Activated CD8-positive, alpha-beta memory T cell treated with anti-CD3 and anti-CD28 coated beads for 36 hours (primary cell): ENCODE measurements around the gene GJC3. TPM values are rescaled to one million over a fixed set of nuclear protein-coding genes. Genes with fewer than 3 reads are reported as not detected.
"Not testable (repeated sequence)": the region's sequence is repeated elsewhere in the genome, so short reads cannot be mapped to it uniquely, and the experiment has no call there.

Experiments
- CTCF ChIA-PET: fragments of 350-600 bp; sonication (Branson Sonifier 250); formaldehyde crosslinking; loops from one replicate; lab custom pipeline; 2021; ENCODE audit warnings: antibody characterized with exemption; lab: Charles Lee
- POLR2A ChIA-PET: fragments of 350-600 bp; sonication (Branson Sonifier 250); formaldehyde crosslinking; loops from one replicate; lab custom pipeline; 2021; ENCODE audit warnings: antibody characterized with exemption; lab: Charles Lee
- total RNA-seq, 2 experiments: library from RNA; stranded (reverse); gene quantifications; one replicate each; pipeline ENCODE4 v1.2.3, GENCODE V29; 2021

Gene GJC3
- total RNA-seq, 2 experiments from 2014 or later, result 0.32 to 0.59 TPM

GRCh38 chr7:99890348-99890747, 39.1 kb downstream of the GJC3 start:
- POLR2A ChIA-PET, CTCF ChIA-PET: not testable (repeated sequence)

- CTCF ChIA-PET, POLR2A ChIA-PET: not testable (repeated sequence)
Observed at GRCh38 chr7:99888366-99888765, 41.1 kb downstream of the GJC3 start.

- POLR2A ChIA-PET, result no interaction called here
Observed at GRCh38 chr7:99881370-99881769, 48.0 kb downstream of the GJC3 start.

GRCh38 chr7:99876933-99877332, 52.5 kb downstream of the GJC3 start, which contains the start of gene OR2AE1:
OR2AE1 (minus strand) TSS chr7:99877033; CDS start chr7:99877033, 0 bp downstream.
- POLR2A ChIA-PET, result no interaction called here
- CTCF ChIA-PET, result no interaction called here

More at GRCh38 chr7:99881370-99881769, 48.0 kb downstream of the GJC3 start:
- CTCF ChIA-PET, result interaction anchor here (1.5 kb wide), 1 partner anchor 37 kb away, joined by 3 read pairs; the partner anchor contains the start of gene TRIM4

- POLR2A ChIA-PET, result no interaction called here
- CTCF ChIA-PET, result no interaction called here
Observed at GRCh38 chr7:99876491-99876890, 52.9 kb downstream of the GJC3 start.

Other genes with a start within 250 kb of the GJC3 start
- under 1 TPM in 1 of 2 experiments, not detected in 1; 0.08 TPM for gene CYP3A5, start 249.6 kb downstream of the GJC3 start, total RNA-seq
- not detected for gene CYP3A7, start 194.4 kb downstream of the GJC3 start, total RNA-seq
- not detected for gene CYP3A4, start 145.4 kb downstream of the GJC3 start, total RNA-seq
- not detected for gene CYP3A43, start 101.6 kb downstream of the GJC3 start, total RNA-seq
- gene OR2AE1, start 52.6 kb downstream of the GJC3 start, total RNA-seq, result not detected
- 10 to 100 TPM; 24.7 to 25.5 TPM for gene TRIM4, start 10.1 kb downstream of the GJC3 start, total RNA-seq
- gene AZGP1, start 46.4 kb upstream of the GJC3 start, total RNA-seq, result not detected
- gene ZKSCAN1, start 86.0 kb upstream of the GJC3 start, total RNA-seq, result 10 to 100 TPM; 40.4 to 44.6 TPM
- gene ZSCAN21, start 120.2 kb upstream of the GJC3 start, total RNA-seq, result 1 to 10 TPM; 9.6 to 9.9 TPM
- gene ZNF3, start 152.1 kb upstream of the GJC3 start, total RNA-seq, result 10 to 100 TPM; 25.3 to 27.4 TPM
- gene COPS6, start 159.3 kb upstream of the GJC3 start, total RNA-seq, result 100 to 1,000 TPM; 107 to 111 TPM
- 100 to 1,000 TPM; 437 to 447 TPM for gene MCM7, start 171.8 kb upstream of the GJC3 start, total RNA-seq
- 10 to 100 TPM; 15.3 to 15.6 TPM for gene AP4M1, start 172.0 kb upstream of the GJC3 start, total RNA-seq
- 10 to 100 TPM; 70.2 to 75.6 TPM for gene TAF6, start 189.7 kb upstream of the GJC3 start, total RNA-seq
- gene CNPY4, start 190.0 kb upstream of the GJC3 start, total RNA-seq, result 10 to 100 TPM; 13.2 to 14.5 TPM
- 1 to 10 TPM; 3.7 to 4.2 TPM for gene MBLAC1, start 197.3 kb upstream of the GJC3 start, total RNA-seq
- gene LAMTOR4, start 219.3 kb upstream of the GJC3 start, total RNA-seq, result 100 to 1,000 TPM; 117 to 120 TPM
- 10 to 100 TPM; 26.6 to 26.7 TPM for gene TRAPPC14, start 229.1 kb upstream of the GJC3 start, total RNA-seq
- gene GAL3ST4, start 239.0 kb upstream of the GJC3 start, total RNA-seq, result under 1 TPM; 0.48 to 0.71 TPM
- gene GPC2, start 247.8 kb upstream of the GJC3 start, total RNA-seq, result 1 to 10 TPM; 2.3 to 2.8 TPM
- 1 to 10 TPM; 6.2 to 7.1 TPM for gene STAG3, start 248.3 kb upstream of the GJC3 start, total RNA-seq